PC-9 (cell line): ENCODE data around the gene MS4A7. TPM values are rescaled to one million over a fixed set of nuclear protein-coding genes. Genes with fewer than 3 reads are reported as not detected.

ENCODE experiments used
- BruUV-seq: library from RNA; stranded (reverse); fragments of 400-500 nt; replicated peaks from 2 replicates; lab custom pipeline; 2021; lab: Mats Ljungman, UMichigan
- CTCF ChIA-PET: fragments of 300-600 bp; sonication (Branson Sonifier 250); formaldehyde crosslinking; loops from one replicate; lab custom pipeline; 2022; ENCODE audit warnings: antibody characterized with exemption; lab: Charles Lee
- POLR2A ChIA-PET: fragments of 300-600 bp; sonication (Branson Sonifier 250); formaldehyde crosslinking; loops from one replicate; lab custom pipeline; 2022; ENCODE audit warnings: antibody characterized with exemption; ENCODE audit not compliant: unreplicated experiment; lab: Charles Lee
- DNase-seq, 2 experiments: peaks; one replicate each; pipeline versions ENCODE4 v3.0.0 to v3.0.0-alpha.2; 2015 to 2022; ENCODE audit warnings: mixed read lengths in 1 of 2
- H2AFZ ChIP-seq: fragments of 200-600 bp; sonication (generic); 2 replicates; pipeline ENCODE4 v1.8.1; 2017; ENCODE audit warnings: antibody characterized with exemption
- H3F3A ChIP-seq: fragments of 200-600 bp; sonication (generic); 2 replicates; pipeline ENCODE4 v1.8.1; 2017; ENCODE audit warnings: antibody characterized with exemption, mild to moderate bottlenecking, low read depth; ENCODE audit not compliant: insufficient read depth
- H3K27ac ChIP-seq: fragments of 200-600 bp; sonication (generic); 2 replicates; pipeline ENCODE4 v1.6.1; 2016; ENCODE audit warnings: mixed run types
- H3K27me3 ChIP-seq: fragments of 200-600 bp; sonication (generic); 2 replicates; pipeline ENCODE4 v1.6.1; 2016; ENCODE audit warnings: low read depth, mixed run types; ENCODE audit not compliant: insufficient read depth
- H3K36me3 ChIP-seq: fragments of 200-600 bp; sonication (generic); 2 replicates; pipeline ENCODE4 v1.6.1; 2016; ENCODE audit warnings: low read depth, mixed run types
- H3K4me1 ChIP-seq: fragments of 200-600 bp; sonication (generic); replicated peaks from 2 replicates; pipeline ENCODE4 v1.6.1; 2016; ENCODE audit warnings: mixed run types; ENCODE audit not compliant: insufficient read depth
- H3K4me2 ChIP-seq: fragments of 200-600 bp; sonication (generic); 2 replicates; pipeline ENCODE4 v1.6.1; 2017; ENCODE audit warnings: mixed run types
- H3K4me3 ChIP-seq: fragments of 200-600 bp; sonication (generic); 2 replicates; pipeline ENCODE4 v1.6.1; 2016; ENCODE audit warnings: mixed run types
- H3K79me2 ChIP-seq: fragments of 200-600 bp; sonication (generic); 2 replicates; pipeline ENCODE4 v1.6.1; 2017; ENCODE audit warnings: low read depth, mixed run types
- H3K9me2 ChIP-seq: fragments of 200-600 bp; sonication (generic); 2 replicates; pipeline ENCODE4 v1.8.1; 2017; ENCODE audit warnings: mild to moderate bottlenecking; ENCODE audit not compliant: insufficient read depth
- H3K9me3 ChIP-seq: fragments of 200-600 bp; sonication (generic); 2 replicates; pipeline ENCODE4 v1.8.1; 2016; ENCODE audit warnings: low read depth; ENCODE audit not compliant: insufficient read depth
- H4K20me1 ChIP-seq: fragments of 200-600 bp; sonication (generic); 2 replicates; pipeline ENCODE4 v1.8.1; 2017; ENCODE audit not compliant: insufficient read depth
- EZH2 ChIP-seq: fragments of 200-600 bp; sonication (generic); IDR thresholded peaks from 2 replicates; pipeline ENCODE4 v1.8.0; 2017; ENCODE audit warnings: antibody characterized with exemption, low read depth
- intact Hi-C: fragments of 100-400 bp; cut with micrococcal nuclease; formaldehyde crosslinking; loops from one replicate; pipeline ENCODE4 v1.10.0; 2022; ENCODE audit not compliant: unreplicated experiment
- total RNA-seq: library from RNA; stranded (reverse); gene quantifications from 2 replicates; pipeline ENCODE4 v1.2.3, GENCODE V29; 2021
- TF ChIP-seq, protein P1 (sequence below): fragments of 200-600 bp; sonication (generic); conservative IDR thresholded peaks from 2 replicates; pipeline ENCODE4 v1.6.1; 2017; ENCODE audit warnings: mixed run types, antibody characterized with exemption, mild to moderate bottlenecking, moderate library complexity

MS4A7 gene
- total RNA-seq, 1 experiment from 2014 or later, result not detected

DNA sequence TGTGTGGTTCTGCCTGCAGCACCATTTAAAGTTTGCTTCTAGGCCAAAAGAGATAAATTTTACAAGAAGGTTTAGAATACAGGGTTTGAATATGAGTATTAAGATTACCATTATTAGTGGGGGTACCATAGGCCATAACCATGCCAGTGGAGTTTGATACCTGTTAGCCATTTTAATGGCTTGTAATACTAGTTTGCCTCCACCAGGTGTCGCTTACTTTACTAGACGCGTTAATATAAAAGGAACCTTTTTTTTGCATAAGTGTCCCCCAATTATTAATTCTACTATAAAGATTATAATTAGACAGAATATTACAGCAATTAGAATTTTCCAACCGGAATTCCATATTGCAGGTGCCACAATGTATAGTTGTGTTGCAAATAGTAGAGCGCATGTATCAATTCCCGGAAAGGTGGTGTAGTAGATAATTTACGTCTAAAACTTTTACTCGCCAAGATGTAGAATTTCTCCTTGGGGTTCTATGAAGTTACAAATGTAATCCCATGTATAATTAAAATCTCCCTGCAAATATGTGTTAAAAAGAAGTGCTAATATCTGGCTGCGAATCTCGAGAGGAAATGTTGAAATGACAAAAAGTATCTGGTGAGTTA, 35.1 kb upstream of the MS4A7 start:
- DNase-seq, result no peak
- no peaks in the 10 kb centered on the region for H3K9me2 ChIP-seq
- no TSS peak for BruUV-seq
- no peaks in the 10 kb centered on the region for H3K4me1 ChIP-seq
- POLR2A ChIA-PET, result no interaction called here
- H3K27ac ChIP-seq, result no peak overlapping the region
- no peak for TF ChIP-seq EZH2
- TF ChIP-seq, protein P1, sequence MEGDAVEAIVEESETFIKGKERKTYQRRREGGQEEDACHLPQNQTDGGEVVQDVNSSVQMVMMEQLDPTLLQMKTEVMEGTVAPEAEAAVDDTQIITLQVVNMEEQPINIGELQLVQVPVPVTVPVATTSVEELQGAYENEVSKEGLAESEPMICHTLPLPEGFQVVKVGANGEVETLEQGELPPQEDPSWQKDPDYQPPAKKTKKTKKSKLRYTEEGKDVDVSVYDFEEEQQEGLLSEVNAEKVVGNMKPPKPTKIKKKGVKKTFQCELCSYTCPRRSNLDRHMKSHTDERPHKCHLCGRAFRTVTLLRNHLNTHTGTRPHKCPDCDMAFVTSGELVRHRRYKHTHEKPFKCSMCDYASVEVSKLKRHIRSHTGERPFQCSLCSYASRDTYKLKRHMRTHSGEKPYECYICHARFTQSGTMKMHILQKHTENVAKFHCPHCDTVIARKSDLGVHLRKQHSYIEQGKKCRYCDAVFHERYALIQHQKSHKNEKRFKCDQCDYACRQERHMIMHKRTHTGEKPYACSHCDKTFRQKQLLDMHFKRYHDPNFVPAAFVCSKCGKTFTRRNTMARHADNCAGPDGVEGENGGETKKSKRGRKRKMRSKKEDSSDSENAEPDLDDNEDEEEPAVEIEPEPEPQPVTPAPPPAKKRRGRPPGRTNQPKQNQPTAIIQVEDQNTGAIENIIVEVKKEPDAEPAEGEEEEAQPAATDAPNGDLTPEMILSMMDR, result peak; percentile 89
- intact Hi-C loops, result no loop called here
- H3K4me3 ChIP-seq, result no peak overlapping the region
- no peaks in the 10 kb centered on the region for H3K79me2 ChIP-seq
- H2AFZ ChIP-seq, result no peak overlapping the region
- 0 out of 2 replicates have a peak, but pooled peaks cover 3% of the 10 kb centered on the region for H3K27me3 ChIP-seq
- no peaks in the 10 kb centered on the region for H3K9me3 ChIP-seq
- no peaks in the 10 kb centered on the region for H4K20me1 ChIP-seq
- H3K4me2 ChIP-seq, result no peak overlapping the region
- H3K36me3 ChIP-seq, result no peaks in the 10 kb centered on the region
- no peaks in the 10 kb centered on the region for H3F3A ChIP-seq
- CTCF ChIA-PET, result no interaction called here

DNA sequence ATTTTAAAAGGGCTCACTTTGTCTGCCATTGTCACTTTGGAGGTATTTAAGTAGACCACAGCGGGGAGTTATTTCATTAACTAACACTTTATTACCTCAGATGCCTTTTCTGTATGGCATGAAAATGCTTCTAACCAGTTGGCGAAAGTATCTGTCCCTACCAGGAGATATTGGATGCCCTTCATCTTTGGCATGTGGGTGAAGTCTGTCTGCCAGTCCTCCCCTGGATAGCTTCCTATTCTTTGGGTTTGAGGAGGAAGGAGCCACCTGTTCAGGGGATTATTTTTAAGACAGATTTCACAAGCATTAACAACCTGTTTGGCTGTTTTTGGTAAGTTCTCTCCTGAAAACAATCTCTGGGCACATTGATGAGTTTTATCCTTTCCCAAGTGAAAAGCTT, 34.2 kb upstream of the MS4A7 start:
- Histone ChIP-seq H3K4me2 (no peak overlapping the region), H4K20me1 (no peaks in the 10 kb centered on the region), H3K36me3 (no peaks in the 10 kb centered on the region), H3K27ac (no peak overlapping the region), H3K79me2 (no peaks in the 10 kb centered on the region), H3K4me1 (no peaks in the 10 kb centered on the region), H3K27me3 (peaks cover 13% of the 10 kb centered on the region; the same call in 1 of the 2 replicates), H3K9me2 (no peaks in the 10 kb centered on the region), H3F3A (no peaks in the 10 kb centered on the region), H2AFZ (no peak overlapping the region), H3K4me3 (no peak overlapping the region), H3K9me3 (no peaks in the 10 kb centered on the region)
- intact Hi-C loops, result no loop called here
- POLR2A ChIA-PET, result no interaction called here
- BruUV-seq, result no TSS peak
- TF ChIP-seq, protein P1, result no peak
- TF ChIP-seq EZH2, result no peak
- CTCF ChIA-PET, result no interaction called here
- DNase-seq, result no peak

DNA sequence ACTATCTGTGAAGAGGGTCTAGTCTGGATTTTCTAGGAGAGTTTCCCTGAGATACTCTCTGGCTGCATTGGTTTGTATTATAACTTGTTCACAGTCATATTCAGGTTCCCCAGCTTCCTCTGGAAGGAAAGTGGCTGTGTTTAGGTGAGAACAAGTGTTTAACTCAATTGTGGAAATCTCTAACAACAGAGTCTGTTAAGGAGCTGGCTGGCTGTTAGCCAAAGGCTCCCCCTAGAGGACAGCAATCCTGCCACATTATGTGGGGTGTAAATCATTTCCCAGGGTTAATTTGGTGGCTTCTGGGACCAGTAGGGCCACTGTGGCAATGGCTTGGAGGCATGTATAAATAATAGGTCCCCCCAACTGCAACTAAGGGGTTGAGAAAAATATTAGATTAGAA, 32.8 kb upstream of the MS4A7 start:
- H2AFZ ChIP-seq, result no peak overlapping the region
- BruUV-seq, result no TSS peak
- intact Hi-C loops, result no loop called here
- H3K9me3 ChIP-seq, result no peaks in the 10 kb centered on the region
- no peaks in the 10 kb centered on the region for H3K79me2 ChIP-seq
- H3K36me3 ChIP-seq, result no peaks in the 10 kb centered on the region
- POLR2A ChIA-PET, result no interaction called here
- no peak overlapping the region for H3K27ac ChIP-seq
- H3K4me2 ChIP-seq, result no peak overlapping the region
- H4K20me1 ChIP-seq, result no peaks in the 10 kb centered on the region
- CTCF ChIA-PET, result no interaction called here
- H3K27me3 ChIP-seq, result peaks cover 18% of the 10 kb centered on the region; the same call in 1 of the 2 replicates
- no peaks in the 10 kb centered on the region for H3K9me2 ChIP-seq
- DNase-seq, result no peak
- TF ChIP-seq, protein P1, result peak; percentile 59
- no peak for TF ChIP-seq EZH2
- H3F3A ChIP-seq, result no peaks in the 10 kb centered on the region
- H3K4me1 ChIP-seq, result no peaks in the 10 kb centered on the region
- H3K4me3 ChIP-seq, result no peak overlapping the region
